ENCODE measurements around the gene FBXW10B. TPM values are rescaled to one million over a fixed set of nuclear protein-coding genes. Genes with fewer than 3 reads are reported as not detected.
A peak's percentile ranks its signal among the peaks of the same experiment; 100 is the strongest.
"Not testable (repeated sequence)": the region's sequence is repeated elsewhere in the genome, so short reads cannot be mapped to it uniquely, and the experiment has no call there.

Gene FBXW10B, protein sequence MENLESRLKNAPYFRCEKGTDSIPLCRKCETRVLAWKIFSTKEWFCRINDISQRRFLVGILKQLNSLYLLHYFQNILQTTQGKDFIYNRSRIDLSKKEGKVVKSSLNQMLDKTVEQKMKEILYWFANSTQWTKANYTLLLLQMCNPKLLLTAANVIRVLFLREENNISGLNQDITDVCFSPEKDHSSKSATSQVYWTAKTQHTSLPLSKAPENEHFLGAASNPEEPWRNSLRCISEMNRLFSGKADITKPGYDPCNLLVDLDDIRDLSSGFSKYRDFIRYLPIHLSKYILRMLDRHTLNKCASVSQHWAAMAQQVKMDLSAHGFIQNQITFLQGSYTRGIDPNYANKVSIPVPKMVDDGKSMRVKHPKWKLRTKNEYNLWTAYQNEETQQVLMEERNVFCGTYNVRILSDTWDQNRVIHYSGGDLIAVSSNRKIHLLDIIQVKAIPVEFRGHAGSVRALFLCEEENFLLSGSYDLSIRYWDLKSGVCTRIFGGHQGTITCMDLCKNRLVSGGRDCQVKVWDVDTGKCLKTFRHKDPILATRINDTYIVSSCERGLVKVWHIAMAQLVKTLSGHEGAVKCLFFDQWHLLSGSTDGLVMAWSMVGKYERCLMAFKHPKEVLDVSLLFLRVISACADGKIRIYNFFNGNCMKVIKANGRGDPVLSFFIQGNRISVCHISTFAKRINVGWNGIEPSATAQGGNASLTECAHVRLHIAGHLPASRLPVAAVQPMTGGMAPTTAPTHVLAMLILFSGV
- 1 to 10 TPM in 1 of 4 donors, under 1 TPM in 3; 0.40 to 1.1 (median 0.54) TPM for total RNA-seq
- 0.70 TPM for polyA plus RNA-seq
- long read RNA-seq, donor 1 = 0 reads
- long read RNA-seq, donor 2 = 0 reads
- long read RNA-seq, donor 3 = 0 reads
- long read RNA-seq, donor 4 = 0 reads

DNA sequence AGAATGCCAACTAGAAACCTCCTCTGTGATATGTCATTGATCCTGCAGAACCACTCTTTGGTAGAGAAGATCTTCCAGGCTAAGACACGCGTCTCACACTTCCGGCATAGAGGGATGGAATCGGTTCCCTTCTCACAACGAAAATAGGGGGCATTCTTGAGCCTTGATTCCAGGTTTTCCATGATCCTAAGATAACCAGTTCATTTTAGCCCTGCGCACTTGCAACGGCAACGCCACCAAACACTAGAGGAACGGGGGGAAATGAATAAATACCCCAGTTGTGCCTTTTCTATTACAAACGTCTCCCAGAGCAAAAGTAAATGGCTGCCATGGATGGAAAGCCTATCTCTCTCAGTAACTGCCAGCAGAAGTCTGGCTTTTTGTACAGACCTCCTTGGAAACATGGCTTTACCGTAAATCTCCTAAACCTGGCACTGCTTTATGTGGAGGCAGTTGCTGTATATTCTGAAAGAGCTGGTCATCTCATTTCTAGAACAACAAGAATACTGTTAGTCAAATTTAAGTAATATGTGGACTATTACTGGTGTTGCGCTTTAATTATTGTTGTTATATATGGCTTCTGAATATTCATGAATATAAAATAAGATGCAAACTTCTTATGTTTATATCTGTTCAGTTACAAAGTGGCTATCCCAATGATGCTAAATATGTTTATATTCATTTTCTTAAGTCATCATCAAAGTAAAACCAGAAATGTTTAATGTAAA is at the start of gene FBXW10B:
TSS of gene FBXW10B (minus strand) at position 374 of the 728 bp plus-strand sequence. CDS start at position 182, 192 bp downstream.
- peak; percentile 78 to 88 for ATAC-seq
- not testable (repeated sequence) for H3K27ac ChIP-seq (ENCODE audit: low read length)

DNA sequence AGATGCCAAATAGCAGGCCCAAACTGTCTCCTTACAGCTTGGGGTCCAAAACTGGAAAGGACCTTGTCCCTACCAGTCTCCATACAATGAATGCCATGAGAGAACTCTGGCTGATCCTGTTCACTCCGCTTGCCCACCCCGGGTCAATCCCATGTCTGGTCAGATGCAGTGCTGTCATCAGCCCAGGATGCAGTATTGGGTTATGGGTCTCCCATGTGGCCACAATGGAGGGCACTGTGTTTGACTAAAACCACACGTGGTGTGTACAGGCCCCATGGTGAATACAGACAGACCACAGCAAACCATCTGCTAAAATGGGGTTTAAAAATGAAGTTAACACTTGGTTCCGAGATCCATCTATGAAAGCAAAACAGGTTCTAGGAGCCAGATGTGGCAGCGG is 44.2 kb upstream of the FBXW10B start:
- intact Hi-C loops (cut with DNase I) = no loop called here
- Histone ChIP-seq H3K27me3 (ENCODE audit: control insufficient read depth, insufficient read depth) (no peaks in the 10 kb centered on the region), H3K4me1 (ENCODE audit: control insufficient read depth, insufficient read depth, low read length) (peaks cover 9% of the 10 kb centered on the region), H3K27ac (ENCODE audit: low read length) (no peak overlapping the region), H3K4me3 (ENCODE audit: low read length) (no peak overlapping the region), H3K9me3 (ENCODE audit: control insufficient read depth, low read length) (no peaks in the 10 kb centered on the region)
- ATAC-seq (no peak), DNase-seq (no peak)
- 94% methylated on average over 5 of the region's 5 CpGs for WGBS

More for the DNA sequence above, at the start of gene FBXW10B:
- H3K4me3 ChIP-seq (ENCODE audit: low read length); H3K9me3 ChIP-seq (ENCODE audit: control insufficient read depth, low read length); intact Hi-C loops (cut with DNase I); DNase-seq; H3K4me1 ChIP-seq (ENCODE audit: control insufficient read depth, insufficient read depth, low read length); H3K27me3 ChIP-seq (ENCODE audit: control insufficient read depth, insufficient read depth): not testable (repeated sequence)
- WGBS = 40% methylated on average over 11 of the region's 12 CpGs

DNA sequence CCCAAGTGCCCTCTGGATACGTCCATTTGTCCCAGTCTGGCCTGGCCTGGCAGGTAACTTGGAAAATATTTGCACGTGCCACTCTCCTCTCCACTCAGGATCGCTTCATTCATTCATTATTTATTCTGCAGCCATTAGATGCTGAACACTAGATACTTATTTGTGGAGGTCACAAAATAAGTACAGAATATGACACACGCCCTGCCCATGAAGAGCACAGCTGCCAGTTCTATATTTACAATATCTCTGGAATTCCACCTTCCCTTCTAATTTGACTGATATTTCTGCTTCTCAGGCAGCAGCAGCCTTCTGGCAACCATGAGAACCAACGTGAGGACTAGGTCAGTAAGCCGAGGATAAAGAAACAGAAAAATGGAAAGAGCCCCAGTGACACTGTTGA is 43.7 kb upstream of the FBXW10B start:
- no peak overlapping the region for H3K27ac ChIP-seq (ENCODE audit: low read length)

DNA sequence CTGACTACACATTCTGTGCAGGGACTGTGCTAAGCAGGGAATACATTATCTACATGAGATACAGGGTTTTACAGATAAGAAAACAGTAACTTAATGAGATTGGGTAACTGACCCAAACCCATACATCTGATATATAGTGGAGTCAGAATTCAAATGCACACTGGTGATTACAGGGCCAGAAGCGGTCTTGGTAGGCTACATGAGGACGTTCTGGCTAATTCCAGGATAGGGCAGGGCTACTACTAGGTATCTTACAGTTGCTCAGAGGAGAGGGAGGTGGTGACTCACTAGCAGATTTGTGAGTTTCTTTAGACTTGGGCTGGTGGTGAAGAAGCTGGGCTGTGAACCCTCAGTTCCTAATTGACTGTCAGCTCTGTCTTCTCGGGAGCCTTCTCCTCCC is 43.2 kb upstream of the FBXW10B start:
- Histone ChIP-seq H3K27ac (ENCODE audit: low read length) (no peak overlapping the region), H3K27me3 (ENCODE audit: control insufficient read depth, insufficient read depth) (no peaks in the 10 kb centered on the region), H3K4me1 (ENCODE audit: control insufficient read depth, insufficient read depth, low read length) (peaks cover 9% of the 10 kb centered on the region), H3K4me3 (ENCODE audit: low read length) (no peak overlapping the region), H3K9me3 (ENCODE audit: control insufficient read depth, low read length) (no peaks in the 10 kb centered on the region)
- 91% methylated on average over 3 of the region's 3 CpGs for WGBS
- DNase-seq = no peak
- no peak for ATAC-seq
- intact Hi-C loops (cut with DNase I) = no loop called here

More for the DNA sequence above, 43.7 kb upstream of the FBXW10B start:
- DNase-seq (no peak), ATAC-seq (no peak)
- H3K4me3 ChIP-seq (ENCODE audit: low read length) = no peak overlapping the region
- intact Hi-C loops (cut with DNase I) = no loop called here
- no peaks in the 10 kb centered on the region for H3K9me3 ChIP-seq (ENCODE audit: control insufficient read depth, low read length)
- 80% methylated on average over 6 of the region's 6 CpGs for WGBS
- peaks cover 9% of the 10 kb centered on the region for H3K4me1 ChIP-seq (ENCODE audit: control insufficient read depth, insufficient read depth, low read length)
- H3K27me3 ChIP-seq (ENCODE audit: control insufficient read depth, insufficient read depth) = no peaks in the 10 kb centered on the region

DNA sequence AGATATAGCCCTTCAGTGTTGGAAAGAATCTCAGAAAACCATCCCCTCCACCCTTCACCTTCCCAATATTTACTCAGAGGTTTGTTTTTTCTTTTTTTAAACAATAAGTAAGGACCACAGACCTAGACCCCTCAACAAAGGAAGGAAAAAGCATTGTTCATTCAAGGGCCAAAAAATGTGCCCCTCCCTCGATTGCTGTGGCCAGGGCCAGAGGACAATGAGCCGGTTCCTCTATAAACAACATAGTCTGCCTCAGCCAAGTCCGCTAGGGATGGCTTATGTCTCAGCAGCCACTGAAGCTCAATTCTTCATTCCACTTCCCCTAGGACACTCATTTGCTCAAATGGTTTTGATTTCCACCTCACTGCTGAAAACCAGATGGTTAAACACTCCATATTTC is 40.6 kb upstream of the FBXW10B start:
- H3K4me3 ChIP-seq (ENCODE audit: low read length) = no peak overlapping the region
- 72% methylated on average over 3 of the region's 3 CpGs for WGBS
- H3K9me3 ChIP-seq (ENCODE audit: control insufficient read depth, low read length) = no peaks in the 10 kb centered on the region
- peak overlapping the region; percentile 70 for H3K27ac ChIP-seq (ENCODE audit: low read length)
- peak in 1 of 2 donors; percentile 69 for ATAC-seq
- peaks cover 9% of the 10 kb centered on the region for H3K4me1 ChIP-seq (ENCODE audit: control insufficient read depth, insufficient read depth, low read length)
- intact Hi-C loops (cut with DNase I) = no loop called here
- no peaks in the 10 kb centered on the region for H3K27me3 ChIP-seq (ENCODE audit: control insufficient read depth, insufficient read depth)
- DNase-seq = no peak

DNA sequence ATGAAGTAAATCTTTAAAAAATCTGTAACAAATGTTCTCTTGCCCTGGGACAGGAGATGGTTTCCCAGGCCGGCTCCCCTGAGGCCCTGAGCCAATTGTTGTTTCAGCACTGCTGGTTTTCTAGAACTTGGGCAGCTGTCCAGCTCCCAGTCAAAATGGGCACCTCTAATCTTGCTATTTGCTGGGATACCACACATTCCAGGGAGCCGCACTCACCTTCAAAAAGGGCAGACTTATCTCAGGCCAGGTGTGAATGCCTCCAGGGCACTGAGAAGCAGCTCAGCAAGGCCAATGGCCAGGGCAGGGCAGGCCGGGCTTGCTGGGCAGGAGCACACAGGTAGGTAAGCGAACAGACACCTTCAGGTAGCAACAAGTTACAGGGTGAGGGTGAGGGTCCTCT is 40.2 kb upstream of the FBXW10B start:
- H3K4me1 ChIP-seq (ENCODE audit: control insufficient read depth, insufficient read depth, low read length) = peaks cover 9% of the 10 kb centered on the region
- WGBS = 59% methylated on average over 4 of the region's 4 CpGs
- intact Hi-C loops (cut with DNase I) = no loop called here
- no peaks in the 10 kb centered on the region for H3K27me3 ChIP-seq (ENCODE audit: control insufficient read depth, insufficient read depth)
- peak in 1 of 3 donors; percentile 62 for DNase-seq
- no peak overlapping the region for H3K4me3 ChIP-seq (ENCODE audit: low read length)
- no peaks in the 10 kb centered on the region for H3K9me3 ChIP-seq (ENCODE audit: control insufficient read depth, low read length)
- H3K27ac ChIP-seq (ENCODE audit: low read length) = peak overlapping the region; percentile 70
- ATAC-seq = peak; percentile 33 to 35

DNA sequence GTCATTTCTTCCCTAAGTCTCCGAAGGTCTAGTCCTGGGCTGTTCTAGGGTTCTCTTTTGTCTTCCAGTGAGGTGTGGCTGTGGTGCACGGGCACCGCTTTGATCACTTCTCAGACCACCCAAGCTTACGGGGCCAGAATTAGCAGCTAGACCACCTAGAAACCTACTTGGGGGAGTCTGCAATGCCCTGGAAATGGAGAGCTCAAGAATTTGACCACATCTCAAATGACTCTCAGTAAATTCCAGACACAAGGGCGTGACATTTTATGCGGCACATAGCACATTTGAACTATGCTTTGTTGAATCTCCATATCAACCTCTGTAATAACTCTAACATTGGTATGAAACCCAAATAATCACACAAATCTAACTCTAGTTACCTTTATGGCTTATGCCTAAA is 39.7 kb upstream of the FBXW10B start:
- Histone ChIP-seq H3K27me3 (ENCODE audit: control insufficient read depth, insufficient read depth) (no peaks in the 10 kb centered on the region), H3K4me1 (ENCODE audit: control insufficient read depth, insufficient read depth, low read length) (peaks cover 9% of the 10 kb centered on the region), H3K27ac (ENCODE audit: low read length) (peak overlapping the region; percentile 70), H3K4me3 (ENCODE audit: low read length) (no peak overlapping the region), H3K9me3 (ENCODE audit: control insufficient read depth, low read length) (no peaks in the 10 kb centered on the region)
- 89% methylated on average over 6 of the region's 6 CpGs for WGBS
- intact Hi-C loops (cut with DNase I) = no loop called here
- DNase-seq (no peak), ATAC-seq (no peak)

DNA sequence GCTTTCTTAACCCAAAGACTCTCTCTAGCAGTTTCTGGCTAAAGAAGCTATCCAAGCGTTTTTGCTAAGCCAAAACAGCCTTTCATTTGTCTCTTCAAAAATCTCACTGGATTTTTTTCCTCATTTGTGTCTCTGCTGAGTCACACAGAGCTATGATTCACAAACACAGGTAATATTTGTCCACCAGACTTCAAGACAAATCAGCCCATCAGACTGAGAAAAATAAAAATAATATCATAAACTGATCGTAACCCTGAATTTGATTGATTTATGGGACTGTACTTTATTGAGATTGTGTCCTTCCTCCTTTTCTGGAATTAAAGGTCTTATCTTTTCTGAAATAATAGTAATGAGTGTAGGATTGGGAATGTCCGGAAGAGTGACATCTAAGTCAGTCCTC is 38.8 kb upstream of the FBXW10B start:
- WGBS = 95% methylated on average over 3 of the region's 3 CpGs
- H3K4me3 ChIP-seq (ENCODE audit: low read length) = no peak overlapping the region
- ATAC-seq (no peak), DNase-seq (no peak)
- peaks cover 9% of the 10 kb centered on the region for H3K4me1 ChIP-seq (ENCODE audit: control insufficient read depth, insufficient read depth, low read length)
- no peaks in the 10 kb centered on the region for H3K9me3 ChIP-seq (ENCODE audit: control insufficient read depth, low read length)
- H3K27ac ChIP-seq (ENCODE audit: low read length) = no peak overlapping the region
- no peaks in the 10 kb centered on the region for H3K27me3 ChIP-seq (ENCODE audit: control insufficient read depth, insufficient read depth)
- intact Hi-C loops (cut with DNase I) = no loop called here

DNA sequence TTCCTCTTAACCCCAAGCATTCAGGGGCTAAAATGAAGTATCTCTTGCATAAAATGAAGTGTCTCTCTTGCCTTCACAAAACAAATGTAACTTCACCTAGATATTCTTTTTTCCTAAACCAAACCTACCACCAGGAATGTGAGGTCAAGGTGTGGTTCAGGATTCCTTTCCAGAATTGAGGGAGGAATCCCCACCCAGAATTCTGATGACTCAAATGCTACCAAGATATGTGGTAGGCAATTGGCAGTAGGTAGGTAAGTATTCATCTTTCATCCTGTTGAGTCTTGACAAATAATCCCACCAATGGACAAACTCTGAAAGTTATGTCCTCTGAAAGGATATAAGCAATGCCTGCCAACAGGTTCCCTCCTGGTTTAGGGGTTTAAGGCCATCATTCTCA is 38.4 kb upstream of the FBXW10B start:
- DNase-seq (no peak), ATAC-seq (no peak)
- no peaks in the 10 kb centered on the region for H3K9me3 ChIP-seq (ENCODE audit: control insufficient read depth, low read length)
- intact Hi-C loops (cut with DNase I) = no loop called here
- H3K27me3 ChIP-seq (ENCODE audit: control insufficient read depth, insufficient read depth) = no peaks in the 10 kb centered on the region
- no peak overlapping the region for H3K27ac ChIP-seq (ENCODE audit: low read length)
- peaks cover 9% of the 10 kb centered on the region for H3K4me1 ChIP-seq (ENCODE audit: control insufficient read depth, insufficient read depth, low read length)
- H3K4me3 ChIP-seq (ENCODE audit: low read length) = no peak overlapping the region

DNA sequence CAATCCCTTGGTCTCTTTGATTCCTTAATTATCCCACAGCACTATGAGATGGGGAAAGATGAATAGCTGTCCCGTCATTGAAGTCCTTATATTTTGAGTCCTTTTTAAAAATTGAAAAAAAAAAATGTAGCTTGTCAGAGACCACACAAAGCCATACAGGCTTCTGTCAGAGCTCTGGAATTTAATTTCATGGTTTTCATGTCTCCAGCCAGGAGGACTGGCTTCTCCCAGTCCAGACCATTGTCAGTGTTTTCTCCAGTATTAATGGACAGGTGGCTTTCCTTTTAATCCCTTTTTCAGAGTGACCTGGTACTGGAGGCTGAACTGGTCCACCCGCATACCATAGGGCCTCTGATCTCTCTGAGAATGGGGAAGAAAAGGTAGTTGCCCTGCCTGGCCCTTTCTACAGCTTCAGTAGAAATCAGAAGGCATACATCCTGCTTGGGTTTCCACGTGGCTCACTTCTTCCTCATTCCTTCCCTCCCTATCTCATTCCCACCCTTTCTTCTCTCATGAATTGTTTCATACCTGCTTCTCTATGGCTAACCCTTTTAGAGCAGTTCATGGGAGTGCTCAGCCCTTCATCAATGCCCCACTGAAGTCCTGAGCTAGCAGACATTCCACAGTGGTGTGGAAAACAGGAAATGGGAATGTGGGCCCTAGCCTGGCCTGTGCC is 35.5 kb upstream of the FBXW10B start:
- intact Hi-C loops (cut with DNase I) = no loop called here
- H3K27ac ChIP-seq (ENCODE audit: low read length) = no peak overlapping the region
- DNase-seq = no peak

More for the DNA sequence above, 35.5 kb upstream of the FBXW10B start:
- no peak for ATAC-seq
- WGBS = 57% methylated on average over 3 of the region's 3 CpGs
- no peaks in the 10 kb centered on the region for H3K9me3 ChIP-seq (ENCODE audit: control insufficient read depth, low read length)
- no peaks in the 10 kb centered on the region for H3K27me3 ChIP-seq (ENCODE audit: control insufficient read depth, insufficient read depth)
- H3K4me3 ChIP-seq (ENCODE audit: low read length) = no peak overlapping the region
- peaks cover 13% of the 10 kb centered on the region for H3K4me1 ChIP-seq (ENCODE audit: control insufficient read depth, insufficient read depth, low read length)
